ENCODE measurements around the gene LSAMP.
"Not testable (repeated sequence)": the region's sequence is repeated elsewhere in the genome, so short reads cannot be mapped to it uniquely, and the experiment has no call there.

Gene LSAMP

GRCh38 chr3:116087426-116087825 lies 357.9 kb downstream of the LSAMP start:
- no peak for DNase-seq

DNA sequence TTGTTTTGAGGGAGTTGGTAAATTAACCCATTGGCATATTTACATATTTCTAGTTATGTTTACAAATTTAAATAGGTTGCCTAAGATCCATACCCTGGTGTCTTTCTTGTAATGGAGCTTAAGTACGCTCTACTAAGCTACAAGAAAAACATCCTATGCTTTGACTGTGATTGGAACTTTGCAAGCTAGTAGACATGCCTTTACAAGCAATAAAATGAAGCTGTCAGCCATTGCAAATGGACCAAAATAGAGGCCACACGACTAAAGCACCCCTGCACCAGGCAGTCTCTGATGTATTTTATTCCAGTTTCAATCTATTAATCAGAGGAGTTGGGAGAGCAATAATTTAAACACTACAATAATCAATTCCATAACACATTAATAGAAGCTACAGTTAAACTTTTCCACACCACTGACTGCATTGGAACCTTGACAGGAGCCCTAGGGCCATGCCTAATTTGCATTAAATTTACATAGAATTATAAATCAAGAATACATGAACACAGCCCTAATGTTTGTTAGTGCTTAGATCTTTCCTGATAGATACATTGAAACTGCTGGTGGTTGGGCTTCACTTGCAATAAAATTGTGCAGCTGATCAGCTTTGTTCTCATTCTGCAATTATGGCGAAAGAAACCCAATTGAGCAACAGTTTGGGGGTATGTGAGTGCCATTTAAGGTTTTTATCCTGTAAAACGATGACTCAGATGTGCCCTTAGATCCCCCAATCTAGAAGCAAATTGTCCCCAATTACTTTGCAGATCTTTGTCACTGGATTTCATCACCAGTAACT lies 360.1 kb downstream of the LSAMP start:
- no peak for DNase-seq

DNA sequence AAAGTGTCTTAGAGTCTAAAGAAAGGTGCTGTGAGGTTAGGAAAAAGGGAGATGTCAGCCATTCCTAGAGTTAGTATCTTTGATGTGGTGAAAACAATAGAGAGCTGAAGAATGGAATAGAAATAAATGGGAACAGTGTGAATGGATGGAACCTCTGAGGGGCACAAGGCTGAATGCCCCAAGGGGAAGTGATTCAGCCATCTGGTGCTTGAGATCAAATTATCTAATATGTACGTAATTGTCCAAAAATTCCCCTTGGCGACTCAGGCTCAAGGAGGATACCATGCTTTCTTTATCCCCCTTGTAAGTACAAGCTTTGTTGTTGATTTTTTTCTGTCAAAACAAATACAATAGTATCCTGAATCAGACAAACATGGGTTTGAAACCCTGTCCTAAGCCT lies 361.6 kb downstream of the LSAMP start:
- no peak for DNase-seq

GRCh38 chr3:116078561-116078960 lies 366.7 kb downstream of the LSAMP start:
- no peak for DNase-seq

DNA sequence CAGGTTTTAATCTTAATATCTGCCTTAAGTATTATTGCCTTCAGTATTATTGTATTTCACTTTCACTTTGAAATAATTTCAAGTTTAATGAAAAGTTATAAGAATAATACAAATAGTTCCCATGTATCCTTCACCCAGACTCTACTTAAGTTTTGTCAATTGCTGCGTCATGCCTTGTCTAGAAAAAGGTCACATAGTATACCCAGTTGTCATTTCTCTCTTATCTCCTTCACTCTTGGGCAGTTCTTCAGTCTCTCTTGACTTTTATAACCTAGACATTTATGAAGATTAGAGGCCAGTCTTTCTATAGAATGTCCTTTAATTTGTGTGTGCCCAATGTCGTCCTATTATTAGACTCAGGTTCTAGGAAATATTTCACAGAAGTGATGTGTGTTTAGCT lies 367.7 kb downstream of the LSAMP start:
- no peak for DNase-seq

DNA sequence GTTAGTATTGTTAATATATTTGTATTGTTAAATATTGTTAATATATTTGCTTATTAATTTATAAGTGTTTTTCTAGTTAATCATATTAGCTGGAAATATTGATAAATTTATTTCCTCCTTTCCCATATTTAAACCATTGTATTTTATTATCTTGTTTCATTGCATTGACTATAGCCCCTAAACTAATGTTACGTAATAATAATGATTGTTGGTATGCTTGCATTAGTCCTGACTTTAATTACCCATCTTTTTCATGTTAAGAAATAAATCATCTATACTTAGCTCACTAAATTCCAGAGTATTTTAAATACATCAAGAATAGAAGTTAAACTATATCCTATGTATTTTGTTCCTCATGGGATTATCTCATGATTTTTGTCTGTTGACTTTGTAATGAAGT lies 368.2 kb downstream of the LSAMP start:
- no peak for DNase-seq

DNA sequence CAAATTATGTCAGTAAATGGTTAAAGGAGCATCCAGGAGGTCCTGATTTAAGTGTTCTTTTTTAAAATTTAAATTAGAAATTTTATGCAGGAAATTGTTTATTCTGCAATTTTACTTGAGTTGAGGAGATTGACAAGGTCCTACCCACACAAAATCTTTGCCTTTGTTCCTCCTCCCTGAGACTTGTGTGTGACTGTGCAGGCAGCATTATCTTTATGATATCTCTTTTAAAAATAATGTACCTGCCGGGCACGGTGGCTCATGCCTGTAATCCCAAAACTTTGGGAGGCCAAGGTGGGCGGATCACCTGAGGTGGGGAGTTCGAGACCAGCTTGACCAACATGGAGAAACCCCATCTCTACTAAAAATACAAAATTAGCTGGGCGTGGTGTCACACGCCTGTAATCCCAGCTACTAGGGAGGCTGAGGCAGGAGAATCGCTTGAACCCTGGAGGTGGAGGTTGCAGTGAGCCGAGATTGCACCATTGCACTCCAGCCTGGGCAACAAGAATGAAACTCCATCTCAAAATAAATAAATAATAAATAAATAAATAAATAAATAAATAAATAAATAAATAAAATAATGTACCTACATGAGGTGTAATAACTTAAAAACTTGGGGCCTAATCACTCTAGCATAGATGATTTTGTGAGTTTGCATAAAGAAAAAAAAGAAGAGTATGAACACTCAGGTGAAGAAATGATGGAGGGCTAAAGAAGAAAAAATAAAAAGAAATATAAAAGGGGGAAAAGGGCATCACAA lies 374.6 kb downstream of the LSAMP start:
- DNase-seq, result not testable (repeated sequence)

DNA sequence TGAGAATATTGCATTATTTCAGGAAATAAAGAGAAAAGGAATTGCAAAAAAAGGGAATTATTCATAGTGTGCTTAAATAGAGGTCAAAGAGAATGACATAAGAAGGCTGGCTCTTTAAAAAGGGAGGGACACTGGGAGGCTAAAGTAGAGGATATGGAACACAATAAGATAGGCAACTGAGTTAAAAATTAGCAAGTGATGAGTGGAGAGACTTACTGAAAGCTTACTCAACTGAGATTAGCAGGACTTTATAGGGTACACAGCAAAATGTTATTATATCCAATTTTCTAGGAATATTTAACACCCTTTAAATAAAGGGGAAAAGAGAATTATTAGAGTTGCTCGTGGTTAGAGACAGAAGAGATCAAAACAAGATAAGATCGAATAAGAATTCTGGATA lies 375.2 kb downstream of the LSAMP start:
- DNase-seq, result no peak

GRCh38 chr3:116069024-116069423 lies 376.3 kb downstream of the LSAMP start:
- DNase-seq, result no peak

- DNase-seq, result no peak
Measured at GRCh38 chr3:116067326-116067725, 378.0 kb downstream of the LSAMP start.

- no peak for DNase-seq
Measured at GRCh38 chr3:116065501-116065900, 379.8 kb downstream of the LSAMP start.

- no peak for DNase-seq
Measured at GRCh38 chr3:116064646-116065045, 380.6 kb downstream of the LSAMP start.

DNA sequence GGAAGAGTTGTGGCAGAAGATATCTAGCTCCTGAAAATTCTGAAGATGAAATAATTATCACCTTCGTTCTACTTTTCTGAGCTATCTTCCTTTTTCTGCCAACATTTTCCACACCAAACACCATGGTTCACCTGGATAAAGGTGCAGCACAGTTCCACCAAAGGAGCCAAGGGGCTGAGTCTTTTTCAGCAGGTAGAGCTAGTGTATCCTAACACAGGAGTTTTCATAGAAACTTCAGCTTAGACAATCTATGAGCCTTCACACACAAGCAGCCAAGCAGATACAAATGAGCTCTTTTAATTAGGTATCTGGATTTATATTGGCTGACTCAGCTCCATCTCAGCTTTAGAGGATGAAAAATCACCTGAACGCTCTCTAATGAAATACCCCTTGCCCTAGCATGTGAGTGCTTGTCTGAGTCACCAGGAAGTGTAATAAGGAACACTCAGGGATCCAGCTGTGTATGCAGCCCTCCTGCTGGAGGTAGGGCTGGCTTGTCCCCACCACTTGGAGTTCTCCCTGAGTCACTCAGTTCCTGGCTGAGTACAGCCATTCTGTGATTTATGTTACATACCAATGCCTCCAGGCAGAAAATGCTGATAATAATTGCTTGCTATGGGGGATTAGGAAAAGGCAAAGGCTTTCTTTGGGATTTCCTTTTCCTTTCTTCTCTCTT lies 385.7 kb downstream of the LSAMP start:
- DNase-seq, result no peak

DNA sequence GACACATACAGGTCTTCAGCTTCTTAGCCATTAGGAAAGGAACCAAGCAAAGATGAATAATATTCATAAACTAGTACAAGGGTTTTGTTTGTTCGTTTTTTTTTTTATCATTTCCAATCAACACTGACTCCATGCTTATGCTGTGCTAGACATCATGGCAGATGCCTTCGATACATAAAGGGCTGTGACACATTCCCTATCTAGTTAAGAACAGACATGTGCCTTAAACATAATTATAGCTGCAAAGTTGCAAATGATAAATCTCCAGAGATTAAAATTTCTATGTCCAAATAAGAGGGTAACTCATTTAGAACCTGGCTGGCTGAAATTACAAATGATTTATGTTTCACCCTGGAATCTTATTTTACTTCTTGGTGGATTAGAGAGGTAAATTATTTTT lies 386.4 kb downstream of the LSAMP start:
- no peak for DNase-seq

- DNase-seq, result no peak
Measured at GRCh38 chr3:116057400-116058006, 387.8 kb downstream of the LSAMP start.

GRCh38 chr3:116056280-116056679 lies 389.0 kb downstream of the LSAMP start:
- no peak for DNase-seq

GRCh38 chr3:116053017-116053416 lies 392.3 kb downstream of the LSAMP start:
- no peak for DNase-seq

GRCh38 chr3:116052602-116053001 lies 392.7 kb downstream of the LSAMP start:
- DNase-seq, result no peak

GRCh38 chr3:116051586-116051985 lies 393.7 kb downstream of the LSAMP start:
- no peak for DNase-seq

- DNase-seq, result no peak
Measured at GRCh38 chr3:116051040-116051439, 394.2 kb downstream of the LSAMP start.

GRCh38 chr3:116050311-116050915 lies 394.9 kb downstream of the LSAMP start:
- no peak for DNase-seq

- no peak for DNase-seq
Measured at GRCh38 chr3:116048991-116049390, 396.3 kb downstream of the LSAMP start.

DNA sequence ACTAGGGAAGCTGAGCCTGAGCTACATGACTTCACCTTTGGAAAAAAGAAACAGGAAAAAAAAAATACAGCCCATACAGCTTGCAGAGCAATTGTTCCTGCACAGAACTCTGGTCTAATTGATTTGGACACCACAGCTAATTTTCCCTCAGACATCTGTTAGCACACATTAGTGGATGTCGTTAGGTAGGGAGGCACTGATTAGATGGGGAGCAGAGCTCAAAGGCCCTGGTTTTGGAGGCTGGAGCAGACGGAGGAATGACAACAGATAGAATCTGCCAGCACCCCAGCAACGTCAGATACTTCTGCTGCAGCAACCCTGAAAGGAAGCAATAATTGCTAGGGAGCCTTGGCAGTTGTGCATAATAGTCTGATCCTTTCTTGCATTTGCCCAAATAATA lies 398.9 kb downstream of the LSAMP start:
- DNase-seq, result no peak

Measured in activated CD4-positive, alpha-beta T cell treated with anti-CD3 and anti-CD28 coated beads, Interleukin-2, amount 50 U/mL, for 1 hour (primary cell).